B cell (primary cell): Measurements from ENCODE around the gene GALNT4. TPM values are rescaled to one million over a fixed set of nuclear protein-coding genes. Genes with fewer than 3 reads are reported as not detected.

ENCODE experiments used
- ATAC-seq: fragments of 200-7000 bp; cut with Tn5 transposase; one replicate; pipeline ENCODE4 v1.10.0; 2021; ENCODE audit warnings: low read depth, mild to moderate bottlenecking, moderate number of reproducible peaks, moderate library complexity
- CTCF ChIA-PET: fragments of 350-600 bp; sonication (Branson Sonifier 250); formaldehyde crosslinking; loops from one replicate; lab custom pipeline; 2021; ENCODE audit warnings: antibody characterized with exemption, inconsistent platforms; lab: Charles Lee
- POLR2A ChIA-PET: fragments of 350-600 bp; sonication (Branson Sonifier 250); formaldehyde crosslinking; loops from one replicate; lab custom pipeline; 2021; ENCODE audit warnings: antibody characterized with exemption; lab: Charles Lee
- DNase-seq: peaks from one replicate; pipeline ENCODE4 v3.0.0; 2013
- H2AFZ ChIP-seq: 2 replicates; pipeline ENCODE4 v1.6.1; 2012; ENCODE audit warnings: mild to moderate bottlenecking, low read depth, low read length; ENCODE audit not compliant: insufficient read depth, poor library complexity, severe bottlenecking
- H3K27ac ChIP-seq, 2 donors: 1 replicate in 1 of 2; 2 replicates in 1 of 2; pipeline ENCODE4 v1.5.1; 2012 to 2013; ENCODE audit warnings: low read length in 2 of 2, mild to moderate bottlenecking in 2 of 2, moderate library complexity in 1 of 2
- H3K27me3 ChIP-seq, 4 experiments: fragments of 200-600 bp in 1 of 4; sonication (generic) in 1 of 4; replicated peaks in 1 of 4; 1 replicate in 2 of 4; 2 replicates in 2 of 4; pipeline versions ENCODE4 v1.6.1 to v1.7.0; 2013 to 2016; ENCODE audit warnings: low read length in 3 of 4, mild to moderate bottlenecking in 2 of 4, mixed read lengths in 1 of 4, moderate library complexity in 1 of 4; ENCODE audit not compliant: insufficient read depth in 4 of 4, control insufficient read depth in 3 of 4; ENCODE audit errors: control extremely low read depth in 1 of 4
- H3K36me3 ChIP-seq, 2 experiments: replicated peaks in 1 of 2; 1 replicate in 1 of 2; 2 replicates in 1 of 2; pipeline versions ENCODE4 v1.6.1 to v1.7.1; 2013; ENCODE audit warnings: low read length in 1 of 2; ENCODE audit not compliant: insufficient read depth in 2 of 2, control insufficient read depth in 1 of 2; ENCODE audit errors: control extremely low read depth in 1 of 2, extremely low read depth in 1 of 2
- H3K4me1 ChIP-seq, 2 donors: fragments of 200-600 bp in 1 of 2; sonication (generic) in 1 of 2; 1 replicate in 1 of 2; 2 replicates in 1 of 2; pipeline versions ENCODE4 v1.5.1 to v1.6.1; 2013 to 2017; ENCODE audit warnings: low read length in 2 of 2; ENCODE audit not compliant: control insufficient read depth in 2 of 2, insufficient read depth in 2 of 2
- H3K4me2 ChIP-seq: replicated peaks from 2 replicates; pipeline ENCODE3; 2012; ENCODE audit warnings: mild to moderate bottlenecking, low read depth, low read length; ENCODE audit not compliant: poor library complexity, severe bottlenecking
- H3K4me3 ChIP-seq, 5 experiments: fragments of 200-600 bp in 1 of 5; sonication (generic) in 1 of 5; 1 replicate in 3 of 5; 2 replicates in 2 of 5; pipeline versions ENCODE4 v1.5.1 to v1.7.0; 2011 to 2016; ENCODE audit warnings: low read length in 4 of 5, mild to moderate bottlenecking in 4 of 5, low read depth in 2 of 5, control low read depth in 1 of 5, moderate library complexity in 1 of 5; ENCODE audit not compliant: insufficient read depth in 1 of 5; ENCODE audit errors: control extremely low read depth in 1 of 5, extremely low read depth in 1 of 5
- H3K79me2 ChIP-seq: fragments of 200-600 bp; sonication (generic); one replicate; pipeline ENCODE4 v1.6.0; 2016; ENCODE audit warnings: low read length; ENCODE audit not compliant: control insufficient read depth, insufficient read depth
- H3K9ac ChIP-seq: fragments of 200-600 bp; sonication (generic); 2 replicates; pipeline ENCODE4 v1.6.1; 2017; ENCODE audit warnings: mild to moderate bottlenecking, low read length, moderate library complexity
- H3K9me3 ChIP-seq, 3 donors: one replicate each; pipeline versions ENCODE4 v1.6.1 to v1.7.1; 2013; ENCODE audit warnings: low read length in 2 of 3; ENCODE audit not compliant: control insufficient read depth in 2 of 3, insufficient read depth in 1 of 3; ENCODE audit errors: control extremely low read depth in 1 of 3
- H4K20me1 ChIP-seq: 2 replicates; pipeline ENCODE4 v1.6.0; 2012; ENCODE audit warnings: mild to moderate bottlenecking, low read length; ENCODE audit not compliant: insufficient read depth, control insufficient read depth, poor library complexity, severe bottlenecking
- H3K27ac Mint-ChIP-seq: one replicate; pipeline ENCODE4 v1.8.0; 2021; ENCODE audit warnings: mixed read lengths
- H3K27me3 Mint-ChIP-seq: one replicate; pipeline ENCODE4 v1.8.0; 2021; ENCODE audit warnings: mixed read lengths
- H3K4me1 Mint-ChIP-seq: one replicate; pipeline ENCODE4 v1.8.0; 2021; ENCODE audit warnings: mixed read lengths
- H3K4me3 Mint-ChIP-seq: one replicate; pipeline ENCODE4 v1.8.0; 2021; ENCODE audit warnings: mixed read lengths
- H3K9me3 Mint-ChIP-seq: one replicate; pipeline ENCODE4 v1.8.0; 2022; ENCODE audit warnings: mixed read lengths; ENCODE audit not compliant: insufficient read depth
- EZH2 ChIP-seq: IDR thresholded peaks from 2 replicates; pipeline ENCODE4 v1.6.1; 2012; ENCODE audit warnings: borderline replicate concordance, low read depth, mild to moderate bottlenecking, moderate library complexity, low read length; ENCODE audit not compliant: insufficient read depth, poor library complexity, severe bottlenecking
- WGBS: methylation state at CpG from one replicate; pipeline ENCODE4 v1.1.5; 2013; ENCODE audit warnings: missing lambda C conversion rate; ENCODE audit not compliant: insufficient coverage; 5-methylcytosine and 5-hydroxymethylcytosine counted together
- intact Hi-C: fragments of 100-400 bp; cut with micrococcal nuclease; formaldehyde crosslinking; loops from one replicate; pipeline ENCODE4 v1.10.0; 2022
- polyA plus RNA-seq: library from polyadenylated mRNA; depleted of rRNA; stranded (reverse); fragments of >200 nt; gene quantifications from 2 replicates; pipeline ENCODE4 v1.2.3, GENCODE V29; 2012
- total RNA-seq, 2 donors: library from RNA; stranded (reverse); fragments of 120-200 nt in 1 of 2; gene quantifications; 1 replicate in 1 of 2; 2 replicates in 1 of 2; pipeline versions ENCODE4 v1.2.3 to v1.2.4, GENCODE V29; 2013 to 2022
- TF ChIP-seq, protein P1 (sequence below): fragments of 200-600 bp; IDR thresholded peaks from one replicate; pipeline ENCODE4 v1.8.0; 2022; ENCODE audit warnings: antibody characterized with exemption, mild to moderate bottlenecking

GALNT4 gene
- total and polyA plus RNA-seq, 2 donors (not counting 1 experiment from before 2014, with no cell fraction given): 4.9 to 10.3 TPM

DNA sequence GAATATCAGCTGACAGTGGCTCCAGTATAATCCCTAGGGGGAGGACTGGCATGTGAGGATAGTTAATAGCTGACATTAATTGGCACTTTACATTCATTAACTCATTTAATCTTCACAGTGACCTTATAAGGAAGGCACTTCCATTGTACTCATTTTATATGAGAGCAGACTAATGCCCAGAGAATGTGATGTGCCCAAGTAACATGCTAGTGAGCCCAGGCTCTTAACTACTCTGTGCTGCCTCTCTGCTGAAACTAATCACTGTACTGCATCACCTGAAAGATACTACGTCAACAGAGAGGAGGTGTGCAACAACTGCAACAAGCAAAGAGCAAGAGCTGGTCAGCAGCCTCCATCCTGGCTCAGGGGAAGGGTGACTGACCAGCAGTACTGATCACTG lies 40.1 kb downstream of the GALNT4 start:
- ATAC-seq: no peak
- Histone ChIP-seq H4K20me1 (no peaks in the 10 kb centered on the region), H3K4me2 (no peak overlapping the region), H3K27ac (no peak overlapping the region), H3K9ac (no peak overlapping the region), H2AFZ (no peak overlapping the region), H3K4me1 (no peaks in the 10 kb centered on the region), H3K9me3 (no peaks in the 10 kb centered on the region), H3K36me3 (peaks cover 0 to 10% of the 10 kb centered on the region in 2 experiments), H3K4me3 (no peak overlapping the region), H3K27me3 (no peaks in the 10 kb centered on the region), H3K79me2 (no peaks in the 10 kb centered on the region)
- TF ChIP-seq, protein P1, sequence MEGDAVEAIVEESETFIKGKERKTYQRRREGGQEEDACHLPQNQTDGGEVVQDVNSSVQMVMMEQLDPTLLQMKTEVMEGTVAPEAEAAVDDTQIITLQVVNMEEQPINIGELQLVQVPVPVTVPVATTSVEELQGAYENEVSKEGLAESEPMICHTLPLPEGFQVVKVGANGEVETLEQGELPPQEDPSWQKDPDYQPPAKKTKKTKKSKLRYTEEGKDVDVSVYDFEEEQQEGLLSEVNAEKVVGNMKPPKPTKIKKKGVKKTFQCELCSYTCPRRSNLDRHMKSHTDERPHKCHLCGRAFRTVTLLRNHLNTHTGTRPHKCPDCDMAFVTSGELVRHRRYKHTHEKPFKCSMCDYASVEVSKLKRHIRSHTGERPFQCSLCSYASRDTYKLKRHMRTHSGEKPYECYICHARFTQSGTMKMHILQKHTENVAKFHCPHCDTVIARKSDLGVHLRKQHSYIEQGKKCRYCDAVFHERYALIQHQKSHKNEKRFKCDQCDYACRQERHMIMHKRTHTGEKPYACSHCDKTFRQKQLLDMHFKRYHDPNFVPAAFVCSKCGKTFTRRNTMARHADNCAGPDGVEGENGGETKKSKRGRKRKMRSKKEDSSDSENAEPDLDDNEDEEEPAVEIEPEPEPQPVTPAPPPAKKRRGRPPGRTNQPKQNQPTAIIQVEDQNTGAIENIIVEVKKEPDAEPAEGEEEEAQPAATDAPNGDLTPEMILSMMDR: no peak
- TF ChIP-seq EZH2: no peak
- ChIA-PET CTCF (interaction anchor here (1.0 to 1.3 kb wide), 3 partner anchors 13 to 1460 kb away, joined by 4 read pairs; no protein-coding TSS in a partner anchor), POLR2A (no interaction called here)
- WGBS: no CpG with 5 or more reads among the region's 1 CpG
- intact Hi-C loops: no loop called here
- H3K27me3 Mint-ChIP-seq: no peaks in the 10 kb centered on the region
- DNase-seq: no peak
- no peaks in the 10 kb centered on the region for H3K9me3 Mint-ChIP-seq
- H3K27ac Mint-ChIP-seq: no peak overlapping the region
- no peaks in the 10 kb centered on the region for H3K4me1 Mint-ChIP-seq
- no peak overlapping the region for H3K4me3 Mint-ChIP-seq

- H4K20me1 ChIP-seq: no peaks in the 10 kb centered on the region
- Mint-ChIP-seq H3K4me3 (no peak overlapping the region), H3K27ac (no peak overlapping the region), H3K9me3 (no peaks in the 10 kb centered on the region), H3K4me1 (no peaks in the 10 kb centered on the region), H3K27me3 (no peaks in the 10 kb centered on the region)
- H3K4me1 ChIP-seq: no peaks in the 10 kb centered on the region
- DNase-seq (no peak), ATAC-seq (no peak)
- ChIA-PET POLR2A (no interaction called here), CTCF (no interaction called here)
- H2AFZ ChIP-seq: no peak overlapping the region
- H3K79me2 ChIP-seq: no peaks in the 10 kb centered on the region
- H3K27ac ChIP-seq: no peak overlapping the region
- no peaks in the 10 kb centered on the region for H3K9me3 ChIP-seq
- no peak for TF ChIP-seq EZH2
- TF ChIP-seq, protein P1: no peak
- no peaks in the 10 kb centered on the region for H3K27me3 ChIP-seq
- H3K9ac ChIP-seq: no peak overlapping the region
- no peak overlapping the region for H3K4me3 ChIP-seq
- H3K4me2 ChIP-seq: no peak overlapping the region
- intact Hi-C loops: no loop called here
- 91% methylated on average over 1 of the region's 2 CpGs for WGBS
- H3K36me3 ChIP-seq: peaks cover 0 to 7% of the 10 kb centered on the region in 2 experiments
Observed at GRCh38 chr12:89481213-89481914, 43.2 kb downstream of the GALNT4 start.
